Sigmoid colon (tissue), 3 donors: ENCODE data around the gene SCMH1.

Source experiments
- CTCF ChIP-seq, 4 experiments: fragments of 450-650 bp in 3 of 4; fragments of 200-600 bp in 1 of 4; IDR thresholded peaks; one replicate each; pipeline ENCODE4 v1.5.1; 2016 to 2019; ENCODE audit warnings: antibody characterized with exemption in 4 of 4, mild to moderate bottlenecking in 3 of 4, moderate library complexity in 2 of 4
- POLR2A ChIP-seq, 2 donors: fragments of 450-650 bp; IDR thresholded peaks; one replicate each; pipeline ENCODE4 v1.6.1; 2016; ENCODE audit warnings: antibody characterized with exemption in 2 of 2, mild to moderate bottlenecking in 2 of 2, moderate library complexity in 2 of 2

GRCh38 chr1:41221995-41222394 is 20.1 kb downstream of the SCMH1 start:
- TF ChIP-seq CTCF (IDR thresholded peaks at IDR 0.05) (no peak), POLR2A (IDR thresholded peaks at IDR 0.05) (no peak)
